ENCODE measurements around the gene MRPS26. TPM values are rescaled to one million over a fixed set of nuclear protein-coding genes. Genes with fewer than 3 reads are reported as not detected.

MRPS26 gene
- polyA plus RNA-seq, 3 donors = 19.4 to 36.6 (median 29.8) TPM

GRCh38 chr20:3038454-3038853 is 7.4 kb upstream of the MRPS26 start:
- WGBS (ENCODE audit: insufficient coverage) = 100% methylated on average over 1 of the region's 5 CpGs
- H2AFZ ChIP-seq (ENCODE audit: insufficient read depth, low read depth, low read length, poor library complexity, severe bottlenecking) = no peak overlapping the region
- H4K20me1 ChIP-seq (ENCODE audit: insufficient read depth, low read length) = no peaks in the 10 kb centered on the region
- no peaks in the 10 kb centered on the region for H3K9me3 Mint-ChIP-seq
- no peak overlapping the region for H3K27ac ChIP-seq (ENCODE audit: low read depth in 1 of 2, low read length in 2 of 2)
- H3K4me2 ChIP-seq (replicated peaks; ENCODE audit: extremely low read depth, low read length, poor library complexity, severe bottlenecking) = no peak overlapping the region
- H3K36me3 Mint-ChIP-seq = peaks cover 38 to 79% of the 10 kb centered on the region in 2 donors
- TF ChIP-seq CTCF (IDR thresholded peaks at IDR 0.05) = no peak
- H3K27ac Mint-ChIP-seq = peak overlapping the region in 1 of 7 donors; percentile 53
- H3K27me3 Mint-ChIP-seq (ENCODE audit: low read depth in 3 of 3) = peaks cover 0 to 3% (median 2%) of the 10 kb centered on the region in 3 donors
- no peaks in the 10 kb centered on the region for H3K4me1 Mint-ChIP-seq
- peaks cover 61 to 77% of the 10 kb centered on the region in 2 donors for H3K36me3 ChIP-seq (replicated peaks in 1 of 2; ENCODE audit: control insufficient read depth in 1 of 2, insufficient read depth in 2 of 2, low read length in 2 of 2)
- H3K27me3 ChIP-seq (ENCODE audit: control insufficient read depth in 2 of 2, insufficient read depth in 2 of 2, low read length in 2 of 2) = no peaks in the 10 kb centered on the region
- H3K4me1 ChIP-seq (ENCODE audit: control insufficient read depth in 1 of 2, insufficient read depth in 2 of 2, low read length in 2 of 2) = no peaks in the 10 kb centered on the region
- no peak overlapping the region for H3K9ac ChIP-seq (ENCODE audit: insufficient read depth, low read length, poor library complexity, severe bottlenecking)
- H3K9me3 ChIP-seq (replicated peaks in 1 of 2; ENCODE audit: control insufficient read depth in 1 of 2, insufficient read depth in 1 of 2, low read length in 2 of 2) = no peaks in the 10 kb centered on the region
- DNase-seq = no peak
- H3K4me3 ChIP-seq (replicated peaks in 1 of 3; ENCODE audit: low read depth in 2 of 3, low read length in 3 of 3) = no peak overlapping the region
- no peaks in the 10 kb centered on the region for H3K79me2 ChIP-seq (ENCODE audit: insufficient read depth, low read length)
- intact Hi-C loops (cut with micrococcal nuclease) = no loop called here
- no peak overlapping the region for H3K4me3 Mint-ChIP-seq

GRCh38 chr20:3039426-3039825 is 6.4 kb upstream of the MRPS26 start:
- Histone ChIP-seq H3K4me3 (replicated peaks in 1 of 3; ENCODE audit: low read depth in 2 of 3, low read length in 3 of 3) (no peak overlapping the region), H3K9ac (ENCODE audit: insufficient read depth, low read length, poor library complexity, severe bottlenecking) (no peak overlapping the region), H3K27me3 (ENCODE audit: control insufficient read depth in 2 of 2, insufficient read depth in 2 of 2, low read length in 2 of 2) (no peaks in the 10 kb centered on the region), H3K4me2 (replicated peaks; ENCODE audit: extremely low read depth, low read length, poor library complexity, severe bottlenecking) (no peak overlapping the region), H3K27ac (ENCODE audit: low read depth in 1 of 2, low read length in 2 of 2) (no peak overlapping the region), H3K79me2 (ENCODE audit: insufficient read depth, low read length) (no peaks in the 10 kb centered on the region), H3K9me3 (replicated peaks in 1 of 2; ENCODE audit: control insufficient read depth in 1 of 2, insufficient read depth in 1 of 2, low read length in 2 of 2) (no peaks in the 10 kb centered on the region), H4K20me1 (ENCODE audit: insufficient read depth, low read length) (no peaks in the 10 kb centered on the region), H3K36me3 (replicated peaks in 1 of 2; ENCODE audit: control insufficient read depth in 1 of 2, insufficient read depth in 2 of 2, low read length in 2 of 2) (peaks cover 60 to 70% of the 10 kb centered on the region in 2 donors), H3K4me1 (ENCODE audit: control insufficient read depth in 1 of 2, insufficient read depth in 2 of 2, low read length in 2 of 2) (no peaks in the 10 kb centered on the region), H2AFZ (ENCODE audit: insufficient read depth, low read depth, low read length, poor library complexity, severe bottlenecking) (no peak overlapping the region)
- Mint-ChIP-seq H3K27me3 (ENCODE audit: low read depth in 3 of 3) (peaks cover 0 to 3% (median 2%) of the 10 kb centered on the region in 3 donors), H3K4me3 (no peak overlapping the region), H3K9me3 (no peaks in the 10 kb centered on the region), H3K4me1 (no peaks in the 10 kb centered on the region), H3K27ac (peak overlapping the region in 1 of 7 donors; percentile 17), H3K36me3 (peaks cover 38 to 72% of the 10 kb centered on the region in 2 donors)
- WGBS (ENCODE audit: insufficient coverage) = 97% methylated on average over 3 of the region's 4 CpGs
- TF ChIP-seq CTCF (IDR thresholded peaks at IDR 0.05) = no peak
- DNase-seq = no peak
- intact Hi-C loops (cut with micrococcal nuclease) = no loop called here

All from CD14-positive monocyte (primary cell).